ENCODE results near the gene GABPB2.

DNA sequence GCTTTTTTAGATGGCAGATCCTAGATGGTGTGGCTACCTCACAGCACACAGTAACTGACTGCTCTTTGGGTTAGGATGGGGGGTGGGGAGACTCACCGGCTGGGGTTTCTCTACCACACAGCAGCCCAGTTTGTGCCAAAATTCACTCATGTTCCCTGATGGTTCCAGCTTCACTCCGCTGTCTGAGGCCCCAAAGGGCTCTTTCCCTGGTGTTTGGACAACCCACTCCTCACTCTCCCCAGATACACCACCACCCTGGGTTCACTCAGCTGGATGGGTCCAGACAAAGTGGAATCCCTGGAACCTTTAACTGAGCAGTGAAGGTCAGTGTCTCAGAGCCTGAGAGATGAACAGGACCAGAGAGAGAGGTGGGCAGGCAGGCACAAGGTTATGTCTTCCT, 15.0 kb upstream of the GABPB2 start:
- no peak for TF ChIP-seq TCF7 (IDR thresholded peaks at IDR 0.05; ENCODE audit: low read depth)
- TF ChIP-seq, protein P1, sequence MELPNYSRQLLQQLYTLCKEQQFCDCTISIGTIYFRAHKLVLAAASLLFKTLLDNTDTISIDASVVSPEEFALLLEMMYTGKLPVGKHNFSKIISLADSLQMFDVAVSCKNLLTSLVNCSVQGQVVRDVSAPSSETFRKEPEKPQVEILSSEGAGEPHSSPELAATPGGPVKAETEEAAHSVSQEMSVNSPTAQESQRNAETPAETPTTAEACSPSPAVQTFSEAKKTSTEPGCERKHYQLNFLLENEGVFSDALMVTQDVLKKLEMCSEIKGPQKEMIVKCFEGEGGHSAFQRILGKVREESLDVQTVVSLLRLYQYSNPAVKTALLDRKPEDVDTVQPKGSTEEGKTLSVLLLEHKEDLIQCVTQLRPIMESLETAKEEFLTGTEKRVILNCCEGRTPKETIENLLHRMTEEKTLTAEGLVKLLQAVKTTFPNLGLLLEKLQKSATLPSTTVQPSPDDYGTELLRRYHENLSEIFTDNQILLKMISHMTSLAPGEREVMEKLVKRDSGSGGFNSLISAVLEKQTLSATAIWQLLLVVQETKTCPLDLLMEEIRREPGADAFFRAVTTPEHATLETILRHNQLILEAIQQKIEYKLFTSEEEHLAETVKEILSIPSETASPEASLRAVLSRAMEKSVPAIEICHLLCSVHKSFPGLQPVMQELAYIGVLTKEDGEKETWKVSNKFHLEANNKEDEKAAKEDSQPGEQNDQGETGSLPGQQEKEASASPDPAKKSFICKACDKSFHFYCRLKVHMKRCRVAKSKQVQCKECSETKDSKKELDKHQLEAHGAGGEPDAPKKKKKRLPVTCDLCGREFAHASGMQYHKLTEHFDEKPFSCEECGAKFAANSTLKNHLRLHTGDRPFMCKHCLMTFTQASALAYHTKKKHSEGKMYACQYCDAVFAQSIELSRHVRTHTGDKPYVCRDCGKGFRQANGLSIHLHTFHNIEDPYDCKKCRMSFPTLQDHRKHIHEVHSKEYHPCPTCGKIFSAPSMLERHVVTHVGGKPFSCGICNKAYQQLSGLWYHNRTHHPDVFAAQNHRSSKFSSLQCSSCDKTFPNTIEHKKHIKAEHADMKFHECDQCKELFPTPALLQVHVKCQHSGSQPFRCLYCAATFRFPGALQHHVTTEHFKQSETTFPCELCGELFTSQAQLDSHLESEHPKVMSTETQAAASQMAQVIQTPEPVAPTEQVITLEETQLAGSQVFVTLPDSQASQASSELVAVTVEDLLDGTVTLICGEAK (IDR thresholded peaks at IDR 0.05), result no peak
- TF ChIP-seq, protein P1 (CRISPR knock-in tag; IDR thresholded peaks at IDR 0.05), result no peak
- TF ChIP-seq HDAC6 (IDR thresholded peaks at IDR 0.05; ENCODE audit: low read depth, low read length), result no peak
